NCI-H1417 (cell line): Measurements from ENCODE around the gene RUNX1.

Experiments
- DNase-seq, 3 experiments: peaks; one replicate each; lab custom pipeline; 2025; lab: John Stamatoyannopoulos, UW

RUNX1 gene

GRCh38 chr21:35048706-35049617, at the start of gene RUNX1:
Gene RUNX1 (minus strand): TSS chr21:35049302.
- no peak for DNase-seq

DNA sequence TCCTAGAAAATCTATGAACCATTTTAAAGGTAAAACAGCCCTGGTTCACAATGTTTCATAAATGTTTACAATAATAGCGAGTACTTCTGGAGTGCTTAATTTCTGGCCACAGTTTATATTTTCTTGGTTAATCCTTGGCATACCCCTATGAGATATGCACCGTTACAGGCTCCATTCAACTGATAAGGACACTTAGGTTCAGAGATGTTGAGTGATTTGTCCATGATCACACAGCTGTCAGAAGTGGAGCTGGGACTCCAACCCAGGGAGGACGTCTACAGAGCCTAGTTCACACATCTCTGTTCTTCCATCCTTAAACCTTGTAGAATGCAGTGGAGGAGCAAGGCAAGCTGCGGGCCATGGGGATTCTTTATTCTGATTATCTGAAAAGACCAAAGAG, 48.4 kb upstream of the RUNX1 start:
- DNase-seq = no peak

- DNase-seq = no peak
Observed at GRCh38 chr21:35096959-35097358, 47.9 kb upstream of the RUNX1 start.

GRCh38 chr21:35095859-35096291, 46.8 kb upstream of the RUNX1 start:
- DNase-seq = no peak

- DNase-seq = no peak
Observed at GRCh38 chr21:35093514-35093913, 44.4 kb upstream of the RUNX1 start.

DNA sequence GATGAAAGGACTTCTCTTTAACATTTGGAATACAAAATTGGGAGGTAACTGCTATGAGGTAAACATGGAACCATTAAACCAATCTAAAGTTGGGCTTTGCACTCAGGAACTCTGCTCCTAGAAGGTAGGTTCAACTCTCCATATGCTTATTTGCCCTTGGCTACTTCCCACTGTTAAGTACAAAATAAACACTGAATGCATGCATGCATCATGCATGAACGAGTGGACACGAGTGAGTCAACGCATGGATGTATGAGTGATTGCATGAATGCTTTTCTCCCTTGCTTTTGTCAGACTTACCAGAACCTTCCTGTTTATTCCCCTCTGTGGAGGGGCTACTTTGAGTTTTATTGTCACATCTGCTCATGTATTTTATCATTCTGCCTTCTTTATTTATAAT, 42.4 kb upstream of the RUNX1 start:
- no peak for DNase-seq

GRCh38 chr21:35090403-35090802, 41.3 kb upstream of the RUNX1 start:
- DNase-seq = no peak

DNA sequence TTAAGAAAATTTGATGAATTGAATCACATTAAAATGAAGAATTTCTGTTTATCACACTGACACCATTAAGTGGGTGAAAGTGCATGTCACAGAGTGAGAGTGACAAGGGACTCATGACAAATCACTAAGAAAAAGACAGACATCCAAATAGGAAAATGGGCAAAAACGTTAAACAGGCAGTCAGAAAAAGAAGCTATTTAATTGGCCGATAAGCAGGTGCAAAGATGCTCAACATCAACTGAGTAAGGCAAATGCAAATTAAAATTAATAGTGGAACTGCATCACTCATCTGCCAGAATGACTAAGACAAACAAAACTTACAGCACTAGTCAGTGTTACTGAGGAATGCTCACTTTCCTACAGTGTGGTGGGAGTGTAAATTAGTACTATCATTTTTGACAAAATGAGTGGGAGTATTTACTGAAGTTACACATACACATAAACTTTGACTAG, 39.2 kb upstream of the RUNX1 start:
- DNase-seq = no peak

DNA sequence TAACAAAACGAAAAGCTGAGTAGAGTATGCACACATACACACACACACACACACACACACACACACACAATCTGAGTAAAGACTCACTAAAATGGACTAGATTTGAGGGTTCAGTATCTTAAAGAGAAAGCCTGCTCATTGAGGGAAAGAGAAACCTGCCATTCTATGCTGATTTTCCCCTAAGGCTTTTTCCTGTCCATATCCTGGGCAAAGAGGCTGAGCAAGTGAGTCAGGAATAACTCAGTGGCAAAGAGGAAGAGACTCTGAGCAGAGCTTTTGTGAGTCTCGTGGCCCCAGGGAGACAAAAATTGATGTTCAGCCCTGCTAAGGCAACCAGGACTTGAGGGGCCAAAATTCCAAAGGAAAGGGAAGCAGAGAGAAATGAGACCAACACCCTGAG, 37.3 kb upstream of the RUNX1 start:
- no peak for DNase-seq

DNA sequence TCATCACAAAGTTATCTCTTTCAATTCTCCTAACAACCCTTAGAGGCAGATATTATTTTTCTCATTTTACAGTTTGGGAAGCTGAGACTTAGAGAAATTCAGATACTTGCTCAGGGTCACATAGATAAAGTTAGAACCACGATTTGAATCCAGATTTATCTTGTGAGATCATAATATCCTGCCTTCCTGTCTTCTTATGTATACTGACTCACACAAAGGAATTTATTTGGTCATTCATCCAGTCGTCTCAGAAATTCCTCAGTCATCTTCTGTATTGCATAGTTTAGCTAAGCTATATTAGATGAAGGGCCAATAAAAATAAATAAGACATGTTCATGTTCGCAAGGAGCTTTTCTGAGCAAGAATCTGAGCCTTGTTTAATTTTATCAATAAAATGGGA, 35.8 kb upstream of the RUNX1 start:
- no peak for DNase-seq

GRCh38 chr21:35083246-35083645, 34.1 kb upstream of the RUNX1 start:
- no peak for DNase-seq

DNA sequence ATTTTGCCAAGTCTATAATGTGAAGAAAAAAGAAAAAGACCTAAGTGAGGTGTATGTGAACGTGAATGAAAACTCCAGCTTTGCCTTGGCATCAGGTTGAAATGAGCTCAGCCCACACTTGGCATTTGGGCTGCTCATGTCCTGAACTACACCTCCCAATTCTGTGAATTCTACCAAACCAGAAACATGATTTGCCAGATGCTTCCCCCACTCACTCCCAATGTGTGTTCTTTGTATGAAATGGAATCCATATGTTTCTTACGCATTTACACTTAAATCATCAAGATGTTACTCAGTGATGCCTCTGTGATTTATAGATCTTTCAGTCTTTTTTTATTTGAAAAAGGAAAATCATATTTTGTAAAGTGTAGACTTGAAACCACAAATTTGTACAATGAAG, 32.8 kb upstream of the RUNX1 start:
- DNase-seq = no peak

- DNase-seq = no peak
Observed at GRCh38 chr21:35079181-35079580, 30.1 kb upstream of the RUNX1 start.

DNA sequence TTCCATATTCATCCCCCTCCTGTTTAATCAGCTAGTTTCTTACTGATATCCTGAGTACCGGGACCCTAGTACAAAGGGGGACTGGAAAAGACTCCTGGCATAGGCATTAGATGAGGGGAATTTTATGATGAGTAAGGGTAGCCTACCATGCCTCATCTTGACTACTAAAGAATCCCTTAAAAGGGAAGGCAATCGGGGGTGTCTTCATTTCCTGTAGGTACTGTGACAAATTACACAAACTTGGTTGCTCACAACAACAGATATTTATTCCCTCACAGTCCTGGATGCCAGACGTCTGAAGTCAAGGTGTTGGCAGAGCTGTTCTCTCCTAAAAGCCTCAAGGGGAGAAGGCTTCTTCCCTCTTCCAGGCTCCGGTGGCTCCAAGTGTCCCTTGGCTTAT, 28.9 kb upstream of the RUNX1 start:
- no peak for DNase-seq

DNA sequence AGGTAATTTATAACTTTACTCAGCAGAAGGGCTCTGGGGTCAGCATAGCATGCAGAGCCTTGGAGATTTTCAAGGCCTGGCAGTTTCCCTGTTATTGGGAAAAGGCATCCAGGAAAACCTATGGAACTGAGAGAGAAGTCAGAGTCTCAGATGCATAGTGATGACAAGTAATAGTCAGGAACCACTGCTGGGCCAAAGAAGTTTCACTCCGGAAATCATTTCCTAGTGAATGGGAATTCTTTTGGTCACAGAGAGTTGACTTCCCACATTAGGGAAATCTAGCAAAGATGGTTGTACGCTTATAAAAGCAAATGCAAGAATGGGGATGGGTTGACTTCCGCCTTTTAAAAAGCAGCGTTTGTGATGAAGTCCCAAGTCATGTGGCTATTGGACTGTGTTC, 28.4 kb upstream of the RUNX1 start:
- no peak for DNase-seq

GRCh38 chr21:35075546-35075945, 26.4 kb upstream of the RUNX1 start:
- DNase-seq = no peak

- DNase-seq = no peak
Observed at GRCh38 chr21:35072960-35073359, 23.9 kb upstream of the RUNX1 start.

GRCh38 chr21:35072557-35072956, 23.5 kb upstream of the RUNX1 start:
- no peak for DNase-seq

- no peak for DNase-seq
Observed at GRCh38 chr21:35071347-35071746, 22.2 kb upstream of the RUNX1 start.

DNA sequence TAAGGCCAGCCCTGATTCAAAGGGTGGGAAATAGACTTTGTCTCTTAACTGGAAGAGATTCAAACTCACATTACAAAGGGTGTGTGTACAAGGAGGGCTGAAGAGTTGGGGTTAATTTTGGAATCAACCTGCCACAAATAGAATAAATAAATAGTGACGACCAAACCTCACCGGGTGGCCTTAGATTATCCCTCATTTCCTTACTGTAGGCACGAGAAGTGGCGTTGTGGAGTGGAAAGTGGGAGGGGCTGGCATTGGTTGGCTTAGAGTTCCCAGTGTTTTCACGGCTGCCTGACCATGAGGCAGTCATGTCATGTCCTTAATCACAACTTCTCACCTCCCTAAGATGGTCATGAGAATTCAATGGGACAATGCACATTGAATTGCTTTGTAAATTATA, 21.3 kb upstream of the RUNX1 start:
- DNase-seq = peak in 2 of 3 experiments; percentile 23 to 51

GRCh38 chr21:35066824-35067223, 17.7 kb upstream of the RUNX1 start:
- no peak for DNase-seq

DNA sequence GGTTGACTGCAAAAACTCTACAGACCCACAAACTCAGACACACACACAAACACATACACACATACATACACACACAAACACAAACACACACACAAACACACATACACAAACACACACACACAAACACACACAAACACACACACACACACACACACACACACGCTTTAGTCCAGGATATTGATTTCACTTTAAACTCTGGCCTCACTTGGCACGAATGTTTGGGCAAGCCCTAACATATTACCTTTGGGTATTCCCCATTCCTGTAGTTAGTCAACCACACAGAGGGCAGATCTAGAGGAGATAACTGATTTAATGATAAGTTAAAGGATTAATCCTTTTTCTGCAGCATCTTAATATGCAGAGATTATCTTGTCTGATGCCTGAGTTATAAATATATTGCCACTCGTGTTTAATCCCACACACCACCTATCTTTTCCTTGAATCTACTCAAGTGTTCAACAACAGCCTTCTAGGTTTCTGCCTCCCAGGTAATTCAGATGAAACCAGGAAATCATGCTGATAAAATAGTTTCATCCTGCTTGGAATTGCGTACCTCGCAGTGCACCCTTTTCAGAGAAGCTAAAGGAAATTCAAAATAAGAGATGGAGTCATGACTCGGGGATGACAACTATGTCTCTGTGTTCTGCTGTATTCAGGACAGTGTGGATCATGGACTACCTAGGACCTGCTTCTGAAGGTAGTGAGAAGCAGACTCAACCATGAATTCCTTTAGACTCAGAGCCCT, 14.5 kb upstream of the RUNX1 start:
- no peak for DNase-seq

- DNase-seq = no peak
Observed at GRCh38 chr21:35062016-35062415, 12.9 kb upstream of the RUNX1 start.
